H9 (cell line): ENCODE data around the gene MEIS2. TPM values are rescaled to one million over a fixed set of nuclear protein-coding genes. Genes with fewer than 3 reads are reported as not detected.

Source experiments
- DNase-seq: peaks from one replicate; pipeline ENCODE4 v3.0.0-alpha.2; 2017
- H2AFZ ChIP-seq: one replicate; pipeline ENCODE4 v1.6.1; 2013; ENCODE audit warnings: mild to moderate bottlenecking, low read length, control low read depth, moderate library complexity
- H2AK5ac ChIP-seq: 2 replicates; pipeline ENCODE4 v1.6.1; 2013; ENCODE audit warnings: low read length, control low read depth, mixed read lengths; ENCODE audit not compliant: insufficient read length
- H2BK120ac ChIP-seq: one replicate; pipeline ENCODE4 v1.6.1; 2013; ENCODE audit warnings: low read depth, mild to moderate bottlenecking, low read length, control low read depth, inconsistent platforms; ENCODE audit not compliant: poor library complexity, severe bottlenecking
- H2BK12ac ChIP-seq: 2 replicates; pipeline ENCODE4 v1.6.1; 2013; ENCODE audit warnings: low read length, control low read depth, mixed read lengths, low read depth; ENCODE audit not compliant: insufficient read length
- H2BK15ac ChIP-seq: 2 replicates; pipeline ENCODE4 v1.6.1; 2013; ENCODE audit warnings: low read depth, low read length, control low read depth
- H2BK20ac ChIP-seq: one replicate; pipeline ENCODE4 v1.6.1; 2013; ENCODE audit warnings: low read depth, mild to moderate bottlenecking, low read length, control low read depth, inconsistent platforms; ENCODE audit not compliant: poor library complexity, severe bottlenecking
- H2BK5ac ChIP-seq: 2 replicates; pipeline ENCODE4 v1.6.1; 2013; ENCODE audit warnings: low read length, control low read depth, mixed read lengths; ENCODE audit not compliant: insufficient read length
- H3K14ac ChIP-seq: 2 replicates; pipeline ENCODE4 v1.6.1; 2013; ENCODE audit warnings: low read length, control low read depth; ENCODE audit not compliant: insufficient read depth
- H3K18ac ChIP-seq: 2 replicates; pipeline ENCODE4 v1.6.1; 2013; ENCODE audit warnings: low read depth, mild to moderate bottlenecking, mixed read lengths, low read length, control low read depth; ENCODE audit not compliant: insufficient read length
- H3K23ac ChIP-seq: 2 replicates; pipeline ENCODE4 v1.6.1; 2013; ENCODE audit warnings: low read length, control low read depth, mixed read lengths, low read depth; ENCODE audit not compliant: insufficient read length
- H3K23me2 ChIP-seq: 2 replicates; pipeline ENCODE4 v1.6.1; 2013; ENCODE audit warnings: low read depth, mild to moderate bottlenecking, mixed read lengths, low read length, control low read depth; ENCODE audit not compliant: insufficient read length, poor library complexity, severe bottlenecking
- H3K27ac ChIP-seq: 2 replicates; pipeline ENCODE4 v1.5.1; 2013; ENCODE audit warnings: low read length, control low read depth, mixed read lengths, low read depth; ENCODE audit not compliant: insufficient read length
- H3K27me3 ChIP-seq: 2 replicates; pipeline ENCODE4 v1.6.1; 2013; ENCODE audit warnings: low read length, control low read depth, inconsistent platforms; ENCODE audit not compliant: insufficient read depth
- H3K4ac ChIP-seq: 2 replicates; pipeline ENCODE4 v1.6.1; 2013; ENCODE audit warnings: low read depth, mild to moderate bottlenecking, control low read depth, inconsistent platforms, low read length, moderate library complexity
- H3K4me1 ChIP-seq: 2 replicates; pipeline ENCODE4 v1.6.1; 2013; ENCODE audit warnings: low read length, control low read depth, inconsistent platforms; ENCODE audit not compliant: insufficient read depth
- H3K4me2 ChIP-seq: 2 replicates; pipeline ENCODE4 v1.6.1; 2013; ENCODE audit warnings: low read length, control low read depth, mixed read lengths; ENCODE audit not compliant: insufficient read length, insufficient read depth
- H3K56ac ChIP-seq: 2 replicates; pipeline ENCODE4 v1.6.1; 2013; ENCODE audit warnings: low read depth, mild to moderate bottlenecking, mixed read lengths, low read length, control low read depth; ENCODE audit not compliant: insufficient read length
- H3K79me1 ChIP-seq: 2 replicates; pipeline ENCODE4 v1.6.1; 2013; ENCODE audit warnings: low read depth, mild to moderate bottlenecking, moderate library complexity, low read length, control low read depth, inconsistent platforms; ENCODE audit not compliant: insufficient read depth, poor library complexity, severe bottlenecking
- H3K79me2 ChIP-seq: 2 replicates; pipeline ENCODE4 v1.6.1; 2013; ENCODE audit warnings: low read length, control low read depth, inconsistent platforms; ENCODE audit not compliant: insufficient read depth
- H3K9ac ChIP-seq: 2 replicates; pipeline ENCODE4 v1.6.1; 2013; ENCODE audit warnings: low read length, control low read depth, mixed read lengths; ENCODE audit not compliant: insufficient read length; ENCODE audit errors: extremely low read depth
- H3K9me3 ChIP-seq: one replicate; pipeline ENCODE4 v1.6.1; 2013; ENCODE audit warnings: low read depth, low read length, inconsistent platforms; ENCODE audit not compliant: control insufficient read depth
- H3T11ph ChIP-seq: one replicate; pipeline ENCODE4 v1.6.1; 2013; ENCODE audit warnings: mild to moderate bottlenecking, low read length, control low read depth, inconsistent platforms
- H4K20me1 ChIP-seq: one replicate; pipeline ENCODE4 v1.6.1; 2013; ENCODE audit not compliant: control insufficient read depth, insufficient read length, insufficient read depth
- H4K5ac ChIP-seq: 2 replicates; pipeline ENCODE4 v1.6.1; 2013; ENCODE audit warnings: low read depth, mild to moderate bottlenecking, mixed read lengths, low read length, control low read depth; ENCODE audit not compliant: insufficient read length
- H4K8ac ChIP-seq: replicated peaks from 2 replicates; pipeline ENCODE4 v1.6.1; 2013; ENCODE audit warnings: low read length, control low read depth, mixed read lengths, low read depth; ENCODE audit not compliant: insufficient read length
- H4K91ac ChIP-seq: 2 replicates; pipeline ENCODE4 v1.6.1; 2013; ENCODE audit warnings: low read depth, mild to moderate bottlenecking, moderate library complexity, mixed read lengths, low read length, control low read depth; ENCODE audit not compliant: insufficient read length
- H3K27ac Mint-ChIP-seq, 3 experiments: 2 replicates in 2 of 3; 3 replicates in 1 of 3; pipeline ENCODE4 v1.8.0; 2020 to 2021; ENCODE audit warnings: mixed read lengths in 3 of 3, mild to moderate bottlenecking in 1 of 3, moderate library complexity in 1 of 3
- H3K27me3 Mint-ChIP-seq: 2 replicates; pipeline ENCODE4 v1.8.0; 2021; ENCODE audit warnings: low read depth, mild to moderate bottlenecking, moderate library complexity, mixed read lengths
- H3K36me3 Mint-ChIP-seq, 3 experiments: 2 replicates in 2 of 3; 3 replicates in 1 of 3; pipeline ENCODE4 v1.8.0; 2020 to 2021; ENCODE audit warnings: low read depth in 3 of 3, mixed read lengths in 3 of 3; ENCODE audit not compliant: insufficient read depth in 1 of 3
- H3K4me1 Mint-ChIP-seq, 2 experiments: 2 replicates each; pipeline ENCODE4 v1.8.0; 2020; ENCODE audit warnings: mixed read lengths in 2 of 2
- H3K4me3 Mint-ChIP-seq, 2 experiments: 2 replicates in 1 of 2; 3 replicates in 1 of 2; pipeline ENCODE4 v1.8.0; 2020 to 2021; ENCODE audit warnings: mild to moderate bottlenecking in 2 of 2, mixed read lengths in 2 of 2, moderate library complexity in 1 of 2
- H3K9me3 Mint-ChIP-seq, 2 experiments: 2 replicates in 1 of 2; 3 replicates in 1 of 2; pipeline ENCODE4 v1.8.0; 2020; ENCODE audit warnings: mild to moderate bottlenecking in 2 of 2, mixed read lengths in 2 of 2, moderate library complexity in 1 of 2
- WGBS: extraction: QIAGEN DNeasy Blood & Tissue Kit; methylation state at CpG from one replicate; pipeline ENCODE4 v1.1.7; 2013; ENCODE audit warnings: missing lambda C conversion rate, low lambda C conversion rate, mixed read lengths; ENCODE audit not compliant: insufficient read length; ENCODE audit errors: extremely low coverage; 5-methylcytosine and 5-hydroxymethylcytosine counted together
- total RNA-seq: library from RNA; stranded (reverse); gene quantifications from 2 replicates; pipeline ENCODE4 v1.2.1, GENCODE V29; 2021
- TF ChIP-seq, protein P1 (sequence below): fragments of 200-600 bp; sonication (generic); conservative IDR thresholded peaks from 3 replicates; pipeline ENCODE4 v1.8.0; 2021; ENCODE audit warnings: antibody characterized with exemption, mild to moderate bottlenecking

The MEIS2 gene
- total RNA-seq, 1 experiment from 2014 or later: 0.35 TPM

- H3K9me3 ChIP-seq: no peaks in the 10 kb centered on the region
- no peak overlapping the region for H3K9ac ChIP-seq
- no peak overlapping the region for H3K4me3 Mint-ChIP-seq
- H3K9me3 Mint-ChIP-seq: no peaks in the 10 kb centered on the region
- H3K27ac Mint-ChIP-seq: no peak overlapping the region
- no peaks in the 10 kb centered on the region for H3K79me2 ChIP-seq
- H4K20me1 ChIP-seq: no peaks in the 10 kb centered on the region
- no peak overlapping the region for H4K91ac ChIP-seq
- H2BK5ac ChIP-seq: no peak overlapping the region
- peaks cover 5% of the 10 kb centered on the region; the same call in 1 of the 2 replicates for H3K4me1 ChIP-seq
- H3K27me3 Mint-ChIP-seq: peaks cover 2% of the 10 kb centered on the region; the same call in 1 of the 2 replicates
- H3K56ac ChIP-seq: no peak overlapping the region
- no peaks in the 10 kb centered on the region for H3K23me2 ChIP-seq
- no peak overlapping the region for H3K4ac ChIP-seq
- H3K4me1 Mint-ChIP-seq: peaks cover 29 to 53% of the 10 kb centered on the region in 2 experiments
- no peak overlapping the region for H2BK20ac ChIP-seq
- no peak overlapping the region for H3K18ac ChIP-seq
- no peak overlapping the region for H2BK15ac ChIP-seq
- H3K27me3 ChIP-seq: no peaks in the 10 kb centered on the region
- no peak overlapping the region for H3K14ac ChIP-seq
- no CpG with 5 or more reads among the region's 7 CpGs for WGBS
- H2AFZ ChIP-seq: no peak overlapping the region
- no peak overlapping the region for H4K5ac ChIP-seq
- H4K8ac ChIP-seq: no peak overlapping the region
- no peak overlapping the region for H3T11ph ChIP-seq
- H2AK5ac ChIP-seq: no peak overlapping the region
- H3K79me1 ChIP-seq: no peaks in the 10 kb centered on the region
- H3K4me2 ChIP-seq: no peak overlapping the region
- no peak overlapping the region for H3K27ac ChIP-seq
- H2BK12ac ChIP-seq: no peak overlapping the region
- H2BK120ac ChIP-seq: no peak overlapping the region
- no peak overlapping the region for H3K23ac ChIP-seq
- TF ChIP-seq, protein P1, sequence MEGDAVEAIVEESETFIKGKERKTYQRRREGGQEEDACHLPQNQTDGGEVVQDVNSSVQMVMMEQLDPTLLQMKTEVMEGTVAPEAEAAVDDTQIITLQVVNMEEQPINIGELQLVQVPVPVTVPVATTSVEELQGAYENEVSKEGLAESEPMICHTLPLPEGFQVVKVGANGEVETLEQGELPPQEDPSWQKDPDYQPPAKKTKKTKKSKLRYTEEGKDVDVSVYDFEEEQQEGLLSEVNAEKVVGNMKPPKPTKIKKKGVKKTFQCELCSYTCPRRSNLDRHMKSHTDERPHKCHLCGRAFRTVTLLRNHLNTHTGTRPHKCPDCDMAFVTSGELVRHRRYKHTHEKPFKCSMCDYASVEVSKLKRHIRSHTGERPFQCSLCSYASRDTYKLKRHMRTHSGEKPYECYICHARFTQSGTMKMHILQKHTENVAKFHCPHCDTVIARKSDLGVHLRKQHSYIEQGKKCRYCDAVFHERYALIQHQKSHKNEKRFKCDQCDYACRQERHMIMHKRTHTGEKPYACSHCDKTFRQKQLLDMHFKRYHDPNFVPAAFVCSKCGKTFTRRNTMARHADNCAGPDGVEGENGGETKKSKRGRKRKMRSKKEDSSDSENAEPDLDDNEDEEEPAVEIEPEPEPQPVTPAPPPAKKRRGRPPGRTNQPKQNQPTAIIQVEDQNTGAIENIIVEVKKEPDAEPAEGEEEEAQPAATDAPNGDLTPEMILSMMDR: no peak
- no peaks in the 10 kb centered on the region for H3K36me3 Mint-ChIP-seq
- DNase-seq: no peak
Measured at GRCh38 chr15:37037071-37037655, 63.2 kb downstream of the MEIS2 start.
